Kidney (tissue), 14 donors: Measurements from ENCODE around the gene MCRIP2. TPM values are rescaled to one million over a fixed set of nuclear protein-coding genes. Genes with fewer than 3 reads are reported as not detected.

Experiments used
- DNase-seq, 5 donors: peaks; one replicate each; pipeline ENCODE4 v3.0.0-alpha.2; 2013 to 2020
- FAIRE-seq: peaks from 2 replicates; lab custom pipeline; 2012; peaks lifted over from hg19 to GRCh38; lab: Jason Lieb, UNC
- H3K27ac ChIP-seq, 2 donors: one replicate each; pipeline ENCODE4 v1.7.0; 2013; ENCODE audit warnings: low read depth in 2 of 2, low read length in 2 of 2, inconsistent platforms in 1 of 2
- H3K27me3 ChIP-seq: one replicate; pipeline ENCODE4 v1.7.1; 2013; ENCODE audit warnings: low read length, inconsistent platforms; ENCODE audit not compliant: control insufficient read depth, insufficient read depth
- H3K36me3 ChIP-seq, 3 donors: one replicate each; pipeline versions ENCODE4 v1.7.0 to v1.7.1; 2013; ENCODE audit warnings: low read length in 3 of 3, control low read depth in 1 of 3, inconsistent platforms in 1 of 3; ENCODE audit not compliant: insufficient read depth in 3 of 3, control insufficient read depth in 2 of 3
- H3K4me1 ChIP-seq, 3 donors: one replicate each; pipeline versions ENCODE4 v1.7.0 to v1.7.1; 2013; ENCODE audit warnings: low read length in 3 of 3, inconsistent platforms in 1 of 3, low read depth in 1 of 3; ENCODE audit not compliant: control insufficient read depth in 2 of 3, insufficient read depth in 2 of 3
- H3K4me3 ChIP-seq, 3 donors: one replicate each; pipeline versions ENCODE4 v1.7.0 to v1.8.1; 2013; ENCODE audit warnings: low read length in 3 of 3, control low read depth in 1 of 3, inconsistent platforms in 1 of 3
- H3K9ac ChIP-seq, 3 donors: one replicate each; pipeline versions ENCODE4 v1.7.0 to v1.7.1; 2013; ENCODE audit warnings: low read length in 3 of 3, control low read depth in 1 of 3, inconsistent platforms in 1 of 3
- H3K9me3 ChIP-seq, 3 donors: one replicate each; pipeline versions ENCODE4 v1.7.0 to v1.7.1; 2013; ENCODE audit warnings: low read length in 3 of 3, control low read depth in 1 of 3, inconsistent platforms in 1 of 3; ENCODE audit not compliant: control insufficient read depth in 2 of 3, insufficient read depth in 1 of 3
- intact Hi-C: fragments of 100-400 bp; cut with DNase I; formaldehyde crosslinking; loops from one replicate; pipeline ENCODE4 v1.11.1; 2022
- polyA plus RNA-seq: library from polyadenylated mRNA; stranded (reverse); fragments of 350-450 nt; fragmentation: Illumina TruSeq; extraction: RNeasy Lipid Tissue Mini Kit (QIAGEN cat#74804); gene quantifications from one replicate; pipeline ENCODE4 v1.2.3, GENCODE V29; 2014; ENCODE audit warnings: low read depth, low replicate concordance; ENCODE audit not compliant: insufficient read depth
- total RNA-seq: library from RNA; stranded (reverse); fragmentation: NEBNext Ultra II Directional; extraction: Animal tissue kit (Norgen Biotek cat#: 25700); gene quantifications from one replicate; pipeline ENCODE4 v1.2.1, GENCODE V29; 2021
- TF ChIP-seq, protein P1 (sequence below): IDR thresholded peaks from 3 replicates; pipeline ENCODE4 v1.5.1; 2012; ENCODE audit warnings: mild to moderate bottlenecking, moderate library complexity, borderline replicate concordance; ENCODE audit not compliant: insufficient read depth; ENCODE audit errors: extremely low read depth
- donor health status: control.
- donor health status: control.
- donor health status: control.
- donor health status: control.
- donor health status: control.
- donor health status: DM: yes; HTN: yes; CAD: no.
- donor health status: Normal renal cell carcinoma (clear cell type).

Gene MCRIP2
- total and polyA plus RNA-seq, 2 donors from 2014 or later, result 36.9 to 265 TPM

DNA sequence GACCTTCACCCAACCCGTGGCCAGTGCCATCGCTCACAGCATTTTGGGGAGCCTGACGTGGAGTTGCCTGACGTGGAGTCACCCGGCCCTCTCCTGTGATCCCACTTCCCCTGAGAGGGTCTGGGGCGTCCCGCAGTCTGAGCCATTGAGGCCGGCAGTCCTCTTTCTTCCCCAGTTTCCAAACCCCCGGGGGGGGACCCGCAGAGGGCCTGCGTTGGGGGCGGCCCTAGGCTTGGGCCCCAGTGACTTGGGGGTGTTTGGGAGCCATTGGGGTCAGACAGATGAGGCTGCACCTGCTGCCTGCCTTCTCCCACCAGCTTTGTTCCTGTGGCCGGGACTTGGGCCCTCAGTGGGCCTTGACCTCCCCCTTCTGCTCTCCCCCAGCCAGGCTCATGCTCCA is 28.0 kb downstream of the MCRIP2 start:
- FAIRE-seq, result no peak
- H3K9ac ChIP-seq, result no peak overlapping the region
- no peak overlapping the region for H3K4me3 ChIP-seq

DNA sequence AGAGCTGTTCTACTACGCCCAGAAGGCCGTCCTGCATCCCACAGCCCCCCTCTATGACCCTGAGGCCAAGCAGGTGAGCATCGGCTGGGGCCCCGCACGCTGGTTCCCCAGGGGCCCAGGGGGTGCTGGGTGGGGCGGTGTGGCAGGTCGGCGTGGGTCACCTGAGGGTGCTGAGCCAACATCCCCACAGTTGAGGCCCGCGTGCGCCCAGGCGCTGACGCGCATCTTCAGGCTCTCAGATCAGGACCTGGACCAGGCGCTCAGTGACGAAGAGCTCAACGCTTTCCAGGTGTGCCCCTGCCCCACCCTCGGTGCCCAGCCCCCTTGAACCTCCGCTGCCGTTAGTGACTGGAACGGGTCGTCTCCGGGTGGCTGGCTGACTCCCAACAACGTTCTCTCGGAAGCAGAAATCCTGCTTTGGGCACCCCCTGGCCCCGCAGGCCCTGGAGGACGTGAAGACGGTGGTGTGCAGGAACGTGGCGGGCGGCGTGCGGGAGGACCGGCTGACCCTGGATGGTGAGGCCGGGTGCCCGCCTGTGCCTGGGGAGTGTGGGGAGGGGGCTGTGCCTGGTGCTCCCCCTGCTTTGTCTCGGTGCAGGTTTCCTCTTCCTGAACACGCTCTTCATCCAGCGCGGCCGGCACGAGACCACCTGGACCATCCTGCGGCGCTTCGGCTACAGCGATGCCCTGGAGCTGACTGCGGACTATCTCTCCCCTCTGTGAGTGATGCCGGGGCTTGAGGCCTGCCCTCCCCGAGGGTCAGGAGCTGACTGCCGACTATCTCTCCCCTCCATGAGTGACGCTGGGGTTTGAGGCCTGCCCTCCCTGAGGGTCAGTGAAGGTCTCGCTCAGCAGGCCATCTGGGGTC is 29.1 kb downstream of the MCRIP2 start:
- H3K27me3 ChIP-seq, result no peaks in the 10 kb centered on the region
- TF ChIP-seq, protein P1, sequence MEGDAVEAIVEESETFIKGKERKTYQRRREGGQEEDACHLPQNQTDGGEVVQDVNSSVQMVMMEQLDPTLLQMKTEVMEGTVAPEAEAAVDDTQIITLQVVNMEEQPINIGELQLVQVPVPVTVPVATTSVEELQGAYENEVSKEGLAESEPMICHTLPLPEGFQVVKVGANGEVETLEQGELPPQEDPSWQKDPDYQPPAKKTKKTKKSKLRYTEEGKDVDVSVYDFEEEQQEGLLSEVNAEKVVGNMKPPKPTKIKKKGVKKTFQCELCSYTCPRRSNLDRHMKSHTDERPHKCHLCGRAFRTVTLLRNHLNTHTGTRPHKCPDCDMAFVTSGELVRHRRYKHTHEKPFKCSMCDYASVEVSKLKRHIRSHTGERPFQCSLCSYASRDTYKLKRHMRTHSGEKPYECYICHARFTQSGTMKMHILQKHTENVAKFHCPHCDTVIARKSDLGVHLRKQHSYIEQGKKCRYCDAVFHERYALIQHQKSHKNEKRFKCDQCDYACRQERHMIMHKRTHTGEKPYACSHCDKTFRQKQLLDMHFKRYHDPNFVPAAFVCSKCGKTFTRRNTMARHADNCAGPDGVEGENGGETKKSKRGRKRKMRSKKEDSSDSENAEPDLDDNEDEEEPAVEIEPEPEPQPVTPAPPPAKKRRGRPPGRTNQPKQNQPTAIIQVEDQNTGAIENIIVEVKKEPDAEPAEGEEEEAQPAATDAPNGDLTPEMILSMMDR, result no peak
- no peak overlapping the region for H3K4me3 ChIP-seq
- no peak overlapping the region for H3K9ac ChIP-seq
- peaks cover 0 to 19% (median 4%) of the 10 kb centered on the region in 3 donors for H3K4me1 ChIP-seq
- H3K27ac ChIP-seq, result no peak overlapping the region
- intact Hi-C loops, result no loop called here
- DNase-seq (no peak), FAIRE-seq (no peak)
- peaks cover 0 to 12% (median 10%) of the 10 kb centered on the region in 3 donors for H3K36me3 ChIP-seq
- no peaks in the 10 kb centered on the region for H3K9me3 ChIP-seq

More for the DNA sequence above, 28.0 kb downstream of the MCRIP2 start:
- Histone ChIP-seq H3K36me3 (peaks cover 0 to 12% (median 10%) of the 10 kb centered on the region in 3 donors), H3K9me3 (no peaks in the 10 kb centered on the region), H3K27me3 (no peaks in the 10 kb centered on the region), H3K4me1 (peaks cover 0 to 14% (median 4%) of the 10 kb centered on the region in 3 donors), H3K27ac (no peak overlapping the region)
- TF ChIP-seq, protein P1, result no peak
- intact Hi-C loops, result no loop called here
- DNase-seq, result no peak

DNA sequence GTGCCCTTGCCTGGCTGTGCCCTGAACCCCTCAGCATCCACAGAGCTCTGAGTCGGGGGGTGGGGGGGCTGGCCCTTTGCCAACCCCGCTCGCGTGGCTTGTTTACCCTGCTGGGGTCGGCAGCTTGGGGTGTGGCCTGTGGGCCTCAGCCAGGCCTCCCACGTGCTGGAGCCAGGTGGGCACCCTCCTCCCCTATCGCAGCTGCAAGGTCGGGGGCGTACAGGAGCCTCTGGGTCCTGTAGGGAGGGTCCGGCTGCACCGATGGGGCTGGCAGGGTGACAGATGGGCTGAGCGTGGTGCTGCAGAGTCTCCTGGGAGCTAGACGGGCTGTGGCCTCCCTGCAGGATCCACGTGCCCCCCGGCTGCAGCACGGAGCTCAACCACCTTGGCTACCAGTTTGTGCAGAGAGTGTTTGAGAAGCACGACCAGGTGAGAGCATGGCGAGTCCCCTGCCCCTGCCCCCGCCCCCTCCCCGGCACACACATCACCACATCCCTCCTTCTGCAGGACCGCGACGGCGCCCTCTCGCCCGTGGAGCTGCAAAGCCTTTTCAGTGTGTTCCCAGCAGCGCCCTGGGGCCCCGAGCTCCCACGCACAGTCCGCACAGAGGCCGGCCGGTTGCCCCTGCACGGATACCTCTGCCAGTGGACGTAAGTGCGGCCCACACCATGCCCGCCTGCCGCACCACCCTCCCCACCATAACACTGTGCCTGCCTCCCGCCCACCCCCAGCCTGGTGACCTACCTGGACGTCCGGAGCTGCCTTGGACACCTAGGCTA is 29.9 kb downstream of the MCRIP2 start:
- no peak overlapping the region for H3K27ac ChIP-seq
- no peak for FAIRE-seq
- no peak for DNase-seq
- H3K9me3 ChIP-seq, result no peaks in the 10 kb centered on the region
- H3K36me3 ChIP-seq, result peaks cover 0 to 12% (median 10%) of the 10 kb centered on the region in 3 donors
- peaks cover 0 to 19% (median 4%) of the 10 kb centered on the region in 3 donors for H3K4me1 ChIP-seq
- H3K4me3 ChIP-seq, result no peak overlapping the region
- intact Hi-C loops, result no loop called here
- TF ChIP-seq, protein P1, result no peak
- H3K27me3 ChIP-seq, result no peaks in the 10 kb centered on the region
- H3K9ac ChIP-seq, result no peak overlapping the region
